Adrenal gland (tissue), 5 donors: ENCODE data around the gene F8A2.
"Not testable (repeated sequence)": the region's sequence is repeated elsewhere in the genome, so short reads cannot be mapped to it uniquely, and the experiment has no call there.

ENCODE experiments used
- POLR2A ChIP-seq, 2 donors: fragments of 450-650 bp; IDR thresholded peaks; one replicate each; pipeline ENCODE4 v1.6.1; 2017; ENCODE audit warnings: antibody characterized with exemption in 2 of 2, mild to moderate bottlenecking in 2 of 2, moderate library complexity in 1 of 2
- TF ChIP-seq, protein P1 (sequence below), 6 experiments: fragments of 450-650 bp in 4 of 6; fragments of 200-600 bp in 2 of 6; sonication (generic) in 1 of 6; IDR thresholded peaks; 1 replicate in 5 of 6; 2 replicates in 1 of 6; pipeline versions ENCODE4 v1.5.1 to v1.8.0; 2016 to 2021; ENCODE audit warnings: antibody characterized with exemption in 6 of 6, mild to moderate bottlenecking in 2 of 6, moderate library complexity in 1 of 6
- donor health status: DM: no; HTN: no; CAD: no.

DNA sequence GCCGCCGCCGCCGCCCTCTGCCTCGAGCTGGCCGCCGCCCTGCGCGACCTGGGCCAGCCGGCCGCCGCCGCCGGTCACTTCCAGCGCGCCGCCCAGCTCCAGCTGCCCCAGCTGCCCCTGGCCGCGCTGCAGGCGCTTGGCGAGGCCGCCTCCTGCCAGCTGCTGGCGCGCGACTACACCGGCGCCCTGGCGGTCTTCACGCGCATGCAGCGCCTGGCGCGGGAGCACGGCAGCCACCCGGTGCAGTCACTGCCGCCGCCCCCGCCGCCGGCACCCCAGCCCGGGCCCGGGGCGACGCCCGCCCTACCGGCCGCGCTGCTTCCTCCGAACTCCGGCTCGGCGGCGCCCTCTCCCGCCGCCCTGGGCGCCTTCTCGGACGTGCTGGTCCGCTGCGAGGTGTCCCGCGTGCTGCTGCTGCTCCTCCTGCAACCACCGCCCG is 653 bp downstream of the F8A2 start:
- TF ChIP-seq, protein P1, sequence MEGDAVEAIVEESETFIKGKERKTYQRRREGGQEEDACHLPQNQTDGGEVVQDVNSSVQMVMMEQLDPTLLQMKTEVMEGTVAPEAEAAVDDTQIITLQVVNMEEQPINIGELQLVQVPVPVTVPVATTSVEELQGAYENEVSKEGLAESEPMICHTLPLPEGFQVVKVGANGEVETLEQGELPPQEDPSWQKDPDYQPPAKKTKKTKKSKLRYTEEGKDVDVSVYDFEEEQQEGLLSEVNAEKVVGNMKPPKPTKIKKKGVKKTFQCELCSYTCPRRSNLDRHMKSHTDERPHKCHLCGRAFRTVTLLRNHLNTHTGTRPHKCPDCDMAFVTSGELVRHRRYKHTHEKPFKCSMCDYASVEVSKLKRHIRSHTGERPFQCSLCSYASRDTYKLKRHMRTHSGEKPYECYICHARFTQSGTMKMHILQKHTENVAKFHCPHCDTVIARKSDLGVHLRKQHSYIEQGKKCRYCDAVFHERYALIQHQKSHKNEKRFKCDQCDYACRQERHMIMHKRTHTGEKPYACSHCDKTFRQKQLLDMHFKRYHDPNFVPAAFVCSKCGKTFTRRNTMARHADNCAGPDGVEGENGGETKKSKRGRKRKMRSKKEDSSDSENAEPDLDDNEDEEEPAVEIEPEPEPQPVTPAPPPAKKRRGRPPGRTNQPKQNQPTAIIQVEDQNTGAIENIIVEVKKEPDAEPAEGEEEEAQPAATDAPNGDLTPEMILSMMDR (IDR thresholded peaks at IDR 0.05): not testable (repeated sequence)
- not testable (repeated sequence) for TF ChIP-seq POLR2A (IDR thresholded peaks at IDR 0.05)
